MM.1S (cell line): Measurements from ENCODE around the gene SIM2.

Experiments
- EZH2 ChIP-seq: fragments of 300-600 bp; sonication (generic); optimal IDR thresholded peaks from 2 replicates; pipeline ENCODE3; 2017; ENCODE audit warnings: low read depth, mild to moderate bottlenecking, antibody characterized with exemption, low read length, mixed read lengths
- EZH2phosphoT487 ChIP-seq: fragments of 300-600 bp; sonication (generic); IDR thresholded peaks from 2 replicates; pipeline ENCODE4 v1.6.1; 2018; ENCODE audit warnings: antibody characterized with exemption, low read length
- TF ChIP-seq, protein P1 (sequence below): fragments of 300-600 bp; sonication (generic); IDR thresholded peaks from 2 replicates; pipeline ENCODE4 v1.5.1; 2016; ENCODE audit warnings: antibody characterized with exemption, low read length, mixed read lengths

DNA sequence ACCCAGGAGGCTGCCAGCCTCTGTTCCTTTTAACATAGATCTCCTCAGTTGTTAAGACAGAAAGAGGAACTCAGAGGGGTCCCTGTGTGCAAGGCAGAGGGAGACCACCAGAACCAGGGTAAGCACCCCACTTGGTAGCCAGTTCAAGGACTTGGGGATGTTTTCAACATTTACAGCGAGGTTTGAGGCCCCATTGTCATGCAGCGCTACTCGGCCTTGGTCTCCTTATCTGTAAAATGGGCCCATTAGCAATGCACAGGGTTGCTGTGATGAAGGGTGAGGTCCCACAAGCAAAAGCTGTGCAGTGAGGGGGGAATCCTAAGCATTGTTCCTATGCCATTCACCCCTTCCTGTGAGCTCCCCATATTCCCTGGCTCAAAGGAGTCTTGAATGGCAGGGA, 4.2 kb downstream of the SIM2 start:
- TF ChIP-seq, protein P1, sequence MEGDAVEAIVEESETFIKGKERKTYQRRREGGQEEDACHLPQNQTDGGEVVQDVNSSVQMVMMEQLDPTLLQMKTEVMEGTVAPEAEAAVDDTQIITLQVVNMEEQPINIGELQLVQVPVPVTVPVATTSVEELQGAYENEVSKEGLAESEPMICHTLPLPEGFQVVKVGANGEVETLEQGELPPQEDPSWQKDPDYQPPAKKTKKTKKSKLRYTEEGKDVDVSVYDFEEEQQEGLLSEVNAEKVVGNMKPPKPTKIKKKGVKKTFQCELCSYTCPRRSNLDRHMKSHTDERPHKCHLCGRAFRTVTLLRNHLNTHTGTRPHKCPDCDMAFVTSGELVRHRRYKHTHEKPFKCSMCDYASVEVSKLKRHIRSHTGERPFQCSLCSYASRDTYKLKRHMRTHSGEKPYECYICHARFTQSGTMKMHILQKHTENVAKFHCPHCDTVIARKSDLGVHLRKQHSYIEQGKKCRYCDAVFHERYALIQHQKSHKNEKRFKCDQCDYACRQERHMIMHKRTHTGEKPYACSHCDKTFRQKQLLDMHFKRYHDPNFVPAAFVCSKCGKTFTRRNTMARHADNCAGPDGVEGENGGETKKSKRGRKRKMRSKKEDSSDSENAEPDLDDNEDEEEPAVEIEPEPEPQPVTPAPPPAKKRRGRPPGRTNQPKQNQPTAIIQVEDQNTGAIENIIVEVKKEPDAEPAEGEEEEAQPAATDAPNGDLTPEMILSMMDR = no peak
- no peak for TF ChIP-seq EZH2phosphoT487
- no peak for TF ChIP-seq EZH2
